SHP77 treated with DMSO at 0.1 percent for 48 hours (cell line): ENCODE data around the gene DEFB108B.
A peak's percentile ranks its signal among the peaks of the same experiment; 100 is the strongest.
"Not testable (repeated sequence)": the region's sequence is repeated elsewhere in the genome, so short reads cannot be mapped to it uniquely, and the experiment has no call there.

Experiments
- DNase-seq: peaks from one replicate; lab custom pipeline; 2025; lab: John Stamatoyannopoulos, UW

Gene DEFB108B

GRCh38 chr11:71821539-71821938 lies 11.5 kb upstream of the DEFB108B start:
- DNase-seq, result not testable (repeated sequence)

- DNase-seq, result not testable (repeated sequence)
Measured at GRCh38 chr11:71829247-71829646, 3.8 kb upstream of the DEFB108B start.

GRCh38 chr11:71829686-71830085 lies 3.3 kb upstream of the DEFB108B start:
- DNase-seq, result not testable (repeated sequence)

- not testable (repeated sequence) for DNase-seq
Measured at GRCh38 chr11:71842720-71843119, 9.7 kb downstream of the DEFB108B start.

GRCh38 chr11:71843355-71843754 lies 10.4 kb downstream of the DEFB108B start:
- DNase-seq, result not testable (repeated sequence)

- no peak for DNase-seq
Measured at GRCh38 chr11:71843858-71844257, 10.9 kb downstream of the DEFB108B start.

GRCh38 chr11:71853895-71854294 lies 20.9 kb downstream of the DEFB108B start:
- DNase-seq, result not testable (repeated sequence)

- DNase-seq, result not testable (repeated sequence)
Measured at GRCh38 chr11:71855880-71856279, 22.9 kb downstream of the DEFB108B start.

GRCh38 chr11:71860835-71861234 lies 27.8 kb downstream of the DEFB108B start:
- not testable (repeated sequence) for DNase-seq

- peak; percentile 50 for DNase-seq
Measured at GRCh38 chr11:71863978-71864627, 31.1 kb downstream of the DEFB108B start.

- DNase-seq, result not testable (repeated sequence)
Measured at GRCh38 chr11:71867209-71867608, 34.2 kb downstream of the DEFB108B start.

- DNase-seq, result not testable (repeated sequence)
Measured at GRCh38 chr11:71869931-71870330, 36.9 kb downstream of the DEFB108B start.

GRCh38 chr11:71870661-71871060 lies 37.7 kb downstream of the DEFB108B start:
- DNase-seq, result not testable (repeated sequence)

GRCh38 chr11:71876262-71876661 lies 43.3 kb downstream of the DEFB108B start:
- not testable (repeated sequence) for DNase-seq

GRCh38 chr11:71878059-71878458 lies 45.1 kb downstream of the DEFB108B start, which contains the start of gene DEFB131B:
Gene DEFB131B, plus strand, starts transcription at chr11:71878453. Its CDS starts 0 bp downstream, at chr11:71878453.
- not testable (repeated sequence) for DNase-seq

GRCh38 chr11:71885806-71886205 lies 52.8 kb downstream of the DEFB108B start:
- DNase-seq, result not testable (repeated sequence)
